Measurements from ENCODE around the gene KRT39.
"Not testable (repeated sequence)": the region's sequence is repeated elsewhere in the genome, so short reads cannot be mapped to it uniquely, and the experiment has no call there.

The KRT39 gene

GRCh38 chr17:40936976-40937375, 29.8 kb downstream of the KRT39 start:
- DNase-seq = no peak

GRCh38 chr17:40936437-40936971, 30.2 kb downstream of the KRT39 start:
- DNase-seq = no peak

- no peak for DNase-seq
These were observed 31.1 kb downstream of the KRT39 start for GRCh38 chr17:40935624-40936023.

GRCh38 chr17:40932608-40933007, 34.1 kb downstream of the KRT39 start:
- no peak for DNase-seq

GRCh38 chr17:40931311-40931710, 35.4 kb downstream of the KRT39 start:
- DNase-seq = no peak

GRCh38 chr17:40926341-40926740, 40.4 kb downstream of the KRT39 start:
- DNase-seq = no peak

GRCh38 chr17:40922239-40922638, 44.5 kb downstream of the KRT39 start:
- no peak for DNase-seq

- DNase-seq = no peak
These were observed 45.7 kb downstream of the KRT39 start for GRCh38 chr17:40921026-40921425.

- not testable (repeated sequence) for DNase-seq
These were observed 49.6 kb downstream of the KRT39 start for GRCh38 chr17:40917116-40917515.

GRCh38 chr17:40916366-40916765, 50.4 kb downstream of the KRT39 start:
- no peak for DNase-seq

GRCh38 chr17:40915721-40916256, 51.0 kb downstream of the KRT39 start:
- no peak for DNase-seq

- no peak for DNase-seq
These were observed 51.5 kb downstream of the KRT39 start for GRCh38 chr17:40915199-40915661.

GRCh38 chr17:40914075-40914855, 52.5 kb downstream of the KRT39 start:
- DNase-seq = no peak

- no peak for DNase-seq
These were observed 54.1 kb downstream of the KRT39 start for GRCh38 chr17:40912486-40913210.

GRCh38 chr17:40910441-40910841, 56.3 kb downstream of the KRT39 start:
- DNase-seq = no peak

- no peak for DNase-seq
These were observed 57.0 kb downstream of the KRT39 start for GRCh38 chr17:40909755-40910154.

GRCh38 chr17:40909351-40909750, 57.4 kb downstream of the KRT39 start:
- peak; percentile 62 for DNase-seq
